ENCODE data around the gene USP40.

- TF ChIP-seq NFRKB (IDR thresholded peaks at IDR 0.05) = no peak
- TF ChIP-seq, protein P1, sequence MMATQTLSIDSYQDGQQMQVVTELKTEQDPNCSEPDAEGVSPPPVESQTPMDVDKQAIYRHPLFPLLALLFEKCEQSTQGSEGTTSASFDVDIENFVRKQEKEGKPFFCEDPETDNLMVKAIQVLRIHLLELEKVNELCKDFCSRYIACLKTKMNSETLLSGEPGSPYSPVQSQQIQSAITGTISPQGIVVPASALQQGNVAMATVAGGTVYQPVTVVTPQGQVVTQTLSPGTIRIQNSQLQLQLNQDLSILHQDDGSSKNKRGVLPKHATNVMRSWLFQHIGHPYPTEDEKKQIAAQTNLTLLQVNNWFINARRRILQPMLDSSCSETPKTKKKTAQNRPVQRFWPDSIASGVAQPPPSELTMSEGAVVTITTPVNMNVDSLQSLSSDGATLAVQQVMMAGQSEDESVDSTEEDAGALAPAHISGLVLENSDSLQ (IDR thresholded peaks at IDR 0.05) = no peak
- TF ChIP-seq FOXA1 (IDR thresholded peaks at IDR 0.05) = no peak
- TF ChIP-seq TARDBP (IDR thresholded peaks at IDR 0.05) = no peak
- no peak for TF ChIP-seq FOXM1 (IDR thresholded peaks at IDR 0.05; ENCODE audit: borderline replicate concordance)
- TF ChIP-seq SP1 (IDR thresholded peaks at IDR 0.05) = no peak
- TF ChIP-seq HDGF (IDR thresholded peaks at IDR 0.05; ENCODE audit: borderline replicate concordance) = no peak
- no peak for TF ChIP-seq ELF4 (IDR thresholded peaks at IDR 0.05)
- TF ChIP-seq ARNT (IDR thresholded peaks at IDR 0.05) = no peak
Measured at GRCh38 chr2:233600386-233600785, 33.8 kb upstream of the USP40 start.

All from HEK293T (cell line).